Duodenal mucosa (tissue), 2 donors: ENCODE data around the gene NOS1.

Experiments used
- H3K27ac ChIP-seq: one replicate; pipeline ENCODE4 v1.7.0; 2013; ENCODE audit warnings: low read depth, low read length
- H3K27me3 ChIP-seq, 2 donors: one replicate each; pipeline ENCODE4 v1.7.0; 2013; ENCODE audit warnings: low read length in 2 of 2, control low read depth in 1 of 2; ENCODE audit not compliant: insufficient read depth in 2 of 2, control insufficient read depth in 1 of 2
- H3K36me3 ChIP-seq, 2 donors: one replicate each; pipeline ENCODE4 v1.7.0; 2013; ENCODE audit warnings: low read length in 2 of 2, control low read depth in 1 of 2; ENCODE audit not compliant: insufficient read depth in 2 of 2, control insufficient read depth in 1 of 2
- H3K4me1 ChIP-seq, 2 donors: one replicate each; pipeline ENCODE4 v1.7.0; 2013; ENCODE audit warnings: low read length in 2 of 2, control low read depth in 1 of 2; ENCODE audit not compliant: insufficient read depth in 2 of 2, control insufficient read depth in 1 of 2
- H3K4me3 ChIP-seq, 2 donors: one replicate each; pipeline ENCODE4 v1.7.0; 2013; ENCODE audit warnings: low read length in 2 of 2, low read depth in 1 of 2
- H3K9ac ChIP-seq, 2 donors: one replicate each; pipeline ENCODE4 v1.7.0; 2013; ENCODE audit warnings: low read length in 2 of 2, low read depth in 1 of 2
- H3K9me3 ChIP-seq, 2 donors: one replicate each; pipeline ENCODE4 v1.7.0; 2013; ENCODE audit warnings: low read length in 2 of 2, control low read depth in 1 of 2; ENCODE audit not compliant: control insufficient read depth in 1 of 2

NOS1 gene

DNA sequence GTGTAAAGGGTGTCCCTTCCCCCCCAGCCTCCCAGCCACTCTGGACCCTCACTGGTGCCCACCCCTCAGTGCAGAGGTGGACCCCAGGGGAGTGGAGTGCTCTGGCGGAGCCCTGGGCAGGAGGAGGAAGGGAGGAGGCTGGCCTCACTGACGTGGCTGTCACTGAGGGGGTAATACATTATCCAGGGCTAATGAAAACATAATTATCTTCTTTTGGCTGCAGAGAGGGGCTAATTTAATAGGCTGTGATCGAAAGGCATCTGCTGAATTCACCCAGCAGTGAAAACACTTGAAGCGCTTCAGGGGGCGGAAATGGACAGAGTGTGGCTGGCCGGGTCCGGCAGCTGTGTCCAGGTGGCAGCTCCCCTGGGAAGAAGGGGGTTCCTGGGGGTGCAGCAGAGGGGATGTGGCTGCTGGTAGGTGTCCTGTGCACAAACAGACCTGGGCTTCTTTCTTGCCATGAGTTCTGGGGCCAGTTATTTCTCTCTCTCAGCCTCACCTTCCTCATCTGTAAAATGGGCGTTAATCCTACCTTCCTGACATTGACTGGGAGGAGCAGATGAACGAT lies 3.7 kb upstream of the NOS1 start:
- no peaks in the 10 kb centered on the region for H3K36me3 ChIP-seq
- no peaks in the 10 kb centered on the region for H3K4me1 ChIP-seq
- H3K4me3 ChIP-seq: no peak overlapping the region
- H3K9ac ChIP-seq: no peak overlapping the region
- H3K27me3 ChIP-seq: peaks cover 20 to 35% of the 10 kb centered on the region in 2 donors
- no peaks in the 10 kb centered on the region for H3K9me3 ChIP-seq
- H3K27ac ChIP-seq: no peak overlapping the region

DNA sequence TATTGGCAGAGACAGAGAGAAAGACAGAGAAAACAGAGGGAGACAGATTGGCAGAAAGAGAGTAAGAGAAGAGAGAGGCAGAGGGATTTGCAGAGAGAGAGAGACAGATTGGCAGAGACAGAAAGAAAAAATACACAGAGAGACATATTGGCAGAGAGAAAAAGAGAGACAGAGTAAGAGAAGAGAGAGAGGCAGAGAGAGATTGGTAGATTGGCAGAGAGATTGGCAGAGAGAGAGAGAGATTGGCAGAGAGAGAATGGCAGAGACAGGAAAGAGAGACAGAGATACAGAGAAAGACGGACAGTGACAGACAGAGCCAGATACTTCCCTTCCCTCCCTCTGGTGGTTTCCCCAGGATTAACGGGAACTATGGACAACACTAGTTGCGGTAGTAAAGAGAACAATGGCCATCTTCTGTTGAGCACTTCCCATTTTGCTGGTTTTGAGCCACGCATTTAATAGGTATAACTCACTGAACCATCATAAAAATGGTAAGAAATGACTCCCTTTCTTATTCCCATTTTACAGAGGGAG lies 2.6 kb upstream of the NOS1 start:
- no peaks in the 10 kb centered on the region for H3K9me3 ChIP-seq
- no peaks in the 10 kb centered on the region for H3K36me3 ChIP-seq
- H3K27ac ChIP-seq: no peak overlapping the region
- H3K27me3 ChIP-seq: peaks cover 20 to 44% of the 10 kb centered on the region in 2 donors
- no peak overlapping the region for H3K9ac ChIP-seq
- no peaks in the 10 kb centered on the region for H3K4me1 ChIP-seq
- no peak overlapping the region for H3K4me3 ChIP-seq

DNA sequence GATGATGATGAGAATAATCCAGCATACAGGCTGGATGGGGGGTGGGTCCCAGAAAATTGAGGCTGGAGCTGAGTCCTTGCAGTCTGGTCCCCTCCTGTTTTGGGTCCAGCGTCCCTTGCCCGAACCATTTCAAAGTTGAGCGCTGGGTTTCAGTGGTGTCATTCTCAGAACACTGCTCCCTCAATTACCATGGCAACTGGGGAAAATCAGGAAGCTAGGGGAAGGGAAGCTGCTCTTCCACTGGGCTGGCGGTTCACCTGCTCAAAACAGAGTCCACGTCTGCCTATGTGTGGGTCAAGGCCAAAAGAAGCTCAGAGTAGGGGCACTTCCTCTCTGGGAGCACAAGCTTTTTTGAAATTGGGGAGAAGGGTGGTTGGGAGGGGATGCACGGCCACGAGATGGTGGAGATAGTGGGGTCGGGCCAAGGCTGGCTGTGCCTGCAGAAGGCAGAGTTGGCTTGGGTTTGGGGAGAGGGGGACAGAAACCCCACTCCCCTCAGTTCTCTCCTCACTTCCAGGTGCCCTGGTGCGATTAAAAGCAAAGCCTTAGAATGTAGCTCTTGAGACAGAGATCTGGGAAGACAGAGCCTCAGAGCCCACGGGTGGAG lies 1.7 kb upstream of the NOS1 start:
- H3K9ac ChIP-seq: no peak overlapping the region
- no peak overlapping the region for H3K4me3 ChIP-seq
- H3K36me3 ChIP-seq: no peaks in the 10 kb centered on the region
- no peaks in the 10 kb centered on the region for H3K9me3 ChIP-seq
- H3K4me1 ChIP-seq: no peaks in the 10 kb centered on the region
- peaks cover 25 to 49% of the 10 kb centered on the region in 2 donors for H3K27me3 ChIP-seq
- no peak overlapping the region for H3K27ac ChIP-seq

DNA sequence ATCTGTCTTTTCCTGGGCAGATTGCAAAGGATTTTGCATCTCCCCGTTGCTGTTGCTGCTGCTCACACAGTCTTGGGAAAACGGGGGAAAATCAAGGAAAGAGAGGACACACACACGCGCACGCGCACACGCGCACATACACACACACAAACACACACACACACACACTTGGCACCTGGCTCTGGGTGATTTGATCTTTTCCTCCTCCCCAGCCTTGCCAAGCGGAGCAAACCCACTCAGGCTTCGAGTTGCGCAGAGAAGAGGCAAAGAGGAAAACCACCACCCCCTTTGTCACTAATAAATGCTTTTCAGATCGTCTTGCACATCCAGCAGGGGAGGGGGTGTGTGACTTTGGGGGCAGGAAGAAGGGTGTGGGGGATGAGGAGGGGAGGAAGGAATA lies 965 bp upstream of the NOS1 start:
- H3K9me3 ChIP-seq: no peaks in the 10 kb centered on the region
- H3K9ac ChIP-seq: no peak overlapping the region
- H3K27ac ChIP-seq: no peak overlapping the region
- H3K27me3 ChIP-seq: peaks cover 25 to 49% of the 10 kb centered on the region in 2 donors
- H3K36me3 ChIP-seq: no peaks in the 10 kb centered on the region
- no peak overlapping the region for H3K4me3 ChIP-seq
- H3K4me1 ChIP-seq: no peaks in the 10 kb centered on the region

DNA sequence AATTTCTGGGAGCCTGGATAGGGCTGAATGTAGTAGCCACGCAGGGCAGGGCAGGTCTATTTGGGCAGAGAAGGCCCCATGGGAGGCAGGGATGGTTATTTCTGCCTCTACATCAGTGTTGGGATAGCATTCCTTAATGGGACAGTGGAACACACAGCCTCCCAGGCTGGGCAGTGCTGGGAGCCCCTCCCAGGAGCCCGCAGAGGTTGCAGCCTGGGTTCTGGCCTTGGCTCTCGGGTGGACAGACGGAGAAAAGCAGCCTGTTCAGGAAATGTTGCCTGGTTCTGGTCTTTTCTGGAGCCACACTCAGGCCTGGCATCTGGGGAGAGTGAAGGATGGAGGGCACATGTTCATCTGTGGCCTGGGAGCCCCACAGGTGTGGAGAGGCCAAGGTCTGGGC lies 479 bp upstream of the NOS1 start:
- H3K4me3 ChIP-seq: no peak overlapping the region
- H3K27ac ChIP-seq: no peak overlapping the region
- H3K4me1 ChIP-seq: no peaks in the 10 kb centered on the region

DNA sequence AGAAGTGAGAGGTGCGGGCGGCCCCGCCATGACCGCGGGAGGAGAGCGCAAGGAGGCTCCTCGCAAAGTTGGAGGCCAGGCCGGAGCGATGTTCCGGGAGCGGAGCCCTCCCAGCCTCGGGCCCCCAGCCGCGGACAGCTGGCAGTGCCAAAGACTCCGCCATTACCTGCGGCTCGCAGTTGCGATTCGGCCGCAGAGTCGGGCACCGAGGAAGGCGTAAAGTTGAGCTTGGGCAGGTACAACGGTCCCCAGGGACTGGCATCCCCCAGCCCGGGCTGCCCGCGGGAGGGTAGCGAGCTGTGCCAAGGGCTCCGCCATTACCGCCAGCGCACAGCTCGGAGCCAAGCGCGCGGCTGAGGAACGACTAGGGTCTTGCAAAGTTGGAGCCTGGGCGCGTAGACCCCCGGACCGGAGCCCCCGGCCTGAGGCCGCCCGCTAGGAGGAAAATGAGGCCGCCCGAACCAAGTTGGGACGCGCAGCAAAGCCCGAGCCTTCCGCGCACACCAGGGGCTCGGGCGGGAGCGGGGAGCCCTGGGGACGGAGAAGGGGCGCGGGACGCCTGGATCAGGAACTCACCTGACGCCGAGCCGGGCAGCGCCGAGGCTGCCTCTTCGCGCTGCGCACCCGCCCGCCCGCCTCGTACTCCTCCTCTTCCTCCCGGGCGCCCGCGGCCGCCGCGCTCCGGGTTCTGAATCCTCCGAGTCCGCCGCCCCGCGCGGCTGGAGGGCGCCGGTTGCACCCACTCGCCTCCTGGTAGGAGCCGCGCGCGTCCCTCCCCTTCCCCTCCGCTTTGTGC lies 677 bp downstream of the NOS1 start:
- Histone ChIP-seq H3K9ac (no peak overlapping the region), H3K36me3 (no peaks in the 10 kb centered on the region), H3K9me3 (no peaks in the 10 kb centered on the region), H3K4me3 (no peak overlapping the region), H3K27me3 (peaks cover 25 to 49% of the 10 kb centered on the region in 2 donors), H3K4me1 (no peaks in the 10 kb centered on the region), H3K27ac (no peak overlapping the region)

More for the DNA sequence above, 479 bp upstream of the NOS1 start:
- no peaks in the 10 kb centered on the region for H3K9me3 ChIP-seq
- H3K9ac ChIP-seq: no peak overlapping the region
- no peaks in the 10 kb centered on the region for H3K36me3 ChIP-seq
- peaks cover 25 to 49% of the 10 kb centered on the region in 2 donors for H3K27me3 ChIP-seq

DNA sequence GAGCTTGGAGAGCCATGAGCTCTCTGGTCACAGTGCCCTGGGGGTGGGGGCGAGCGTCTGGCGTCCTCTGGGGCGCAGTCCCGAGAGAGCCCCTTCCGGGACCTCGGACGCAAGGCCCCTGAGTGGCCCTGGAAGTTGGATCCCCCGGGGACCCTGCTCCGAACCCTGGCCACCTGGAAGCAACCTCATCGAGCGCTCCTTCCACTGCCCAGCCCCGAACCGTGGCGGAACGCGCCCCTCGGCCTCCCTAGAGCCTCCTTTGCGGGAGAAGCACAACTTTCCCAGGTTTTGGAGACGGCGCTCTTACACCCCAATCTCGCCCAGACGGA lies 1.2 kb downstream of the NOS1 start:
- H3K4me3 ChIP-seq: no peak overlapping the region
- H3K27me3 ChIP-seq: peaks cover 25 to 49% of the 10 kb centered on the region in 2 donors
- H3K9ac ChIP-seq: no peak overlapping the region
- no peaks in the 10 kb centered on the region for H3K36me3 ChIP-seq
- no peak overlapping the region for H3K27ac ChIP-seq
- no peaks in the 10 kb centered on the region for H3K4me1 ChIP-seq
- H3K9me3 ChIP-seq: no peaks in the 10 kb centered on the region

DNA sequence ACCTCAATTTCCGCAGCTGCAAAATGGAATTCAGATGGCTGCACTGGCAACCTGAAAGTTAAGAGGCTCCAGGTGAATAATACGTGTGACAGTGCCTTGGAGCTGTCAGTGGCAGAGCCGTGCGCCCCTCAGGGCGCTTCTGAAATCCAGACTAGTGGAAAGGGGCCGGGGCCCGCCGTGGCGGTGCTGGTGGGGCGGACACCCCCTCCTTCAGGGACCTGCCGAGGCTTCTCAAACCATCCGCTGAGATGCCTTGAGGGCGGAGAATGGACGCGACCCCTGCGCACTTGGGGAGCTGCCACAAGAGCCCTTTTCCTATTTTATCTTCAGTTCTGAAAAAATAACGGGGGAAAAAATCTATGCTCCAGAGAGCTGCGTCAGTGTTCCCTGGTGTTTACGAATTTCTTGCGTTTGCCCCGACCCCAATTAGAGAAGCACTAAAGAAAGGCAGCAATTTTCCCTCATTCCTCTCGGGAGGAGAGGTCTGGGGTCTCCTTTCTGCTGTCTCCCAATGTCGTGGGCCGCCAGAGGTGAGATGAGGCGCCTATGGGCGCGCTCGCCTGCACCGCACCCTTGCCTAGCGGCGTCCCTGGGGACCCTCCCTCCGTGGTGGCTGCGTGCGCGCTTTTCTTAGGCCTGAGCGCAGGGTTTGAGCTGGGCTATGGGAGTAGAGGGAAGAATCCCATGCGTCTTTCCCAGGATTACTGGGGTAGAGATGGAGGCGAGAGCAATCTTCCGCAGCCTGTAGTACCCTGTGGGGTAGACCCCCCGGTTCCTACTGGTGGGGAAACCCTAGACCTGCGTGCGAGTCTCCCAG lies 2.2 kb downstream of the NOS1 start:
- Histone ChIP-seq H3K36me3 (no peaks in the 10 kb centered on the region), H3K4me1 (no peaks in the 10 kb centered on the region), H3K9ac (no peak overlapping the region), H3K27ac (no peak overlapping the region), H3K4me3 (no peak overlapping the region), H3K27me3 (peaks cover 23 to 43% of the 10 kb centered on the region in 2 donors), H3K9me3 (no peaks in the 10 kb centered on the region)

DNA sequence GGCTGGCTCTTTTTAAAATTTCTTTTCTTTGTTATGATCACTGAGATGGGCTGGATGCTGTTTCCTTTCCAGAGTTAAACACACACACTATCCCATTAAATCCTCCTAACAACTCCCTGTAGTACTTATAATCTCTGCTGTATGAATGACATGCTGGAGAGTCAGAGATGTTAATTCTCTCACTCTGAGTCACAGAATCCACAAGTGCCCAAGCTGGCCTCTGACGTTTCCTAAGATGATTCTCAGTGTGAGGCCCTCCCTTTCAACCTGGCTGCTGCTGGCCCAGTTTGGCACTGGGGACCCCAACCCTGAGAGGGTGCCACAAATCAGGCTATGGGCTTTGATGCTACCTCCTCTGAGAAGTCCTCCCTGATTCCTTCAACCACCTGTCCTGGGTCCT lies 5.4 kb downstream of the NOS1 start:
- Histone ChIP-seq H3K4me1 (no peaks in the 10 kb centered on the region), H3K4me3 (no peak overlapping the region), H3K9me3 (no peaks in the 10 kb centered on the region), H3K36me3 (no peaks in the 10 kb centered on the region), H3K9ac (no peak overlapping the region), H3K27ac (no peak overlapping the region), H3K27me3 (peaks cover 5 to 20% of the 10 kb centered on the region in 2 donors)

DNA sequence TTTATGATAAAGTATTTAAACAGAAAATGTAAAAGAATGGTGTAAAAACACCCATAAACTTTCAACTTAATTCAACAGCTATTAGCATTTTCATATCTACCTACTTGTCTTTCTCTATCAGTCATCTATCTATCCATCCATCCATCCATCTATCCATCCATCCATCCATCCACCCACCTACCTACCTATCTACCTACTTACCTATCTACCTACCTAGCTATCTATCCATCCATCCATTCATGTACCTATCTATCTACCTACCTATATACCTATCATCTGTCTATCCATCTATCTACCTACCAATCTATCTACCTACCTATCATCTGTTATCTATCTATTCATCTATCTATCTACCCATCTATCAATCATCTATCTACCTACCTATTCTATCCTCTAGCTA lies 8.5 kb downstream of the NOS1 start:
- H3K27ac ChIP-seq: no peak overlapping the region
- H3K9ac ChIP-seq: no peak overlapping the region
- no peaks in the 10 kb centered on the region for H3K36me3 ChIP-seq
- H3K9me3 ChIP-seq: no peaks in the 10 kb centered on the region
- no peaks in the 10 kb centered on the region for H3K27me3 ChIP-seq
- no peaks in the 10 kb centered on the region for H3K4me1 ChIP-seq
- H3K4me3 ChIP-seq: no peak overlapping the region
